ENCODE measurements around the gene IL17C. TPM values are rescaled to one million over a fixed set of nuclear protein-coding genes. Genes with fewer than 3 reads are reported as not detected.
A peak's percentile ranks its signal among the peaks of the same experiment; 100 is the strongest.

IL17C gene
- total and polyA plus RNA-seq, 9 donors, result not detected

DNA sequence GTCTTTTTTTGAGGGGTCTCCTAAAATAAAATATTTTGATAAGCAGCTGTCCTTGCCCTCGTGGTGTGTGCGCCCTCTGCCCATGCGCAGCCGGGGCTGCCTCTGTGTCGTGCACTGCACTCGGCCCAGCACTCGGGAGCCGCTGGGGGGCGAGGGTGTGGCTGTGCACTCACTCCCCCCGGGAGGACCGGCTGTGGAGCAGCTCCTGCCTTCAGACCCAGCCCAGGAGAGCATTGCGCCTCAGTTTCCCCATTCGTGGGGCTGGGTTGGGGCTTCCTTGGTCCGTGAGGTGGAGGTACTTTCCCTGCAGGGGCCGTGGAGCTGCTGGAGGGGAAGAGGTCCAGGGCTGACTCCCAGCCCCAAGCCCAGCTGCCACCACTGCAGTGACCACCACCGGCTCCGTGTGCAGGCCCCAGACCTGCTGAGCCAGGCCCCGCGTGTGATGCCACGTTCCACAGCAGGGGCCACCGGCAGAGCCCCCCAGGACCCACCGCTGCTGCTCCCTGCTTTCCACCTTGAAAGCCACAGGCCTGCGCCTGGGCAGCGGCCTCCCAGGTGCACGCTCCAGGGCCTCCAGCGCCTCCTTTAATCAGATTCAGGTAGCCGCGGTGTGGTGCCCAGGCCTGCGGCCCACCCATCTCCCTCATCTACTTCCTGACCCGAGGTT, 6.3 kb upstream of the IL17C start:
- H3K36me3 ChIP-seq, result no peaks in the 10 kb centered on the region
- TF ChIP-seq EP300 (IDR thresholded peaks at IDR 0.05) (no peak), POLR2A (IDR thresholded peaks at IDR 0.05) (no peak)
- TF ChIP-seq, protein P1, sequence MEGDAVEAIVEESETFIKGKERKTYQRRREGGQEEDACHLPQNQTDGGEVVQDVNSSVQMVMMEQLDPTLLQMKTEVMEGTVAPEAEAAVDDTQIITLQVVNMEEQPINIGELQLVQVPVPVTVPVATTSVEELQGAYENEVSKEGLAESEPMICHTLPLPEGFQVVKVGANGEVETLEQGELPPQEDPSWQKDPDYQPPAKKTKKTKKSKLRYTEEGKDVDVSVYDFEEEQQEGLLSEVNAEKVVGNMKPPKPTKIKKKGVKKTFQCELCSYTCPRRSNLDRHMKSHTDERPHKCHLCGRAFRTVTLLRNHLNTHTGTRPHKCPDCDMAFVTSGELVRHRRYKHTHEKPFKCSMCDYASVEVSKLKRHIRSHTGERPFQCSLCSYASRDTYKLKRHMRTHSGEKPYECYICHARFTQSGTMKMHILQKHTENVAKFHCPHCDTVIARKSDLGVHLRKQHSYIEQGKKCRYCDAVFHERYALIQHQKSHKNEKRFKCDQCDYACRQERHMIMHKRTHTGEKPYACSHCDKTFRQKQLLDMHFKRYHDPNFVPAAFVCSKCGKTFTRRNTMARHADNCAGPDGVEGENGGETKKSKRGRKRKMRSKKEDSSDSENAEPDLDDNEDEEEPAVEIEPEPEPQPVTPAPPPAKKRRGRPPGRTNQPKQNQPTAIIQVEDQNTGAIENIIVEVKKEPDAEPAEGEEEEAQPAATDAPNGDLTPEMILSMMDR (IDR thresholded peaks at IDR 0.05), result no peak
- no peak overlapping the region for H3K4me3 ChIP-seq
- WGBS, 3 donors, result 80 to 90% (median 83%) methylated on average over 27 to 30 of the region's 30 CpGs
- H3K27ac ChIP-seq, result no peak overlapping the region
- H3K4me1 ChIP-seq (ENCODE audit: insufficient read depth), result no peaks in the 10 kb centered on the region
- intact Hi-C loops (cut with DNase I), result no loop called here
- H3K9me3 ChIP-seq, result no peaks in the 10 kb centered on the region
- DNase-seq, result no peak
- H3K27me3 ChIP-seq, result no peaks in the 10 kb centered on the region

DNA sequence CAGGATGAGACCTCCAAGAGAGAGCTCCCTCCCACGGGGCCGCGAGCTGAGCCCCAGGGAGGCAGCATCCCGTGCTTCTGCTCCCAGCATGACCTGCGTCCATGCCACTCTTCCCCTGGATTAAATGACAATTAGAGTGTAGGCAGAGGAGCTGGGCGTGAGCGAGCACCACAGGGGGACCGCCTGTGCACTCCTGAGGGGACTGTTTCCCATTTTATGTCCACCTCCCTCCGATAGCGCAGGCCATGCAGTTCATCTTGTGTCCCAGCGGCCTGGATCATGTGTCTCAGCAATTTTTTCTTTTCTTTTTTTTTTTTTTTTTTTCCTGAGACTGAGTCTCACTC, 5.8 kb upstream of the IL17C start:
- Histone ChIP-seq H3K4me1 (ENCODE audit: insufficient read depth) (no peaks in the 10 kb centered on the region), H3K27ac (no peak overlapping the region), H3K4me3 (no peak overlapping the region), H3K27me3 (no peaks in the 10 kb centered on the region), H3K36me3 (no peaks in the 10 kb centered on the region), H3K9me3 (no peaks in the 10 kb centered on the region)
- TF ChIP-seq POLR2A (IDR thresholded peaks at IDR 0.05), result no peak
- no peak for TF ChIP-seq EP300 (IDR thresholded peaks at IDR 0.05)
- WGBS, 3 donors, result 85 to 94% (median 91%) methylated on average over 11 of the region's 11 CpGs
- intact Hi-C loops (cut with DNase I), result no loop called here
- no peak for DNase-seq

DNA sequence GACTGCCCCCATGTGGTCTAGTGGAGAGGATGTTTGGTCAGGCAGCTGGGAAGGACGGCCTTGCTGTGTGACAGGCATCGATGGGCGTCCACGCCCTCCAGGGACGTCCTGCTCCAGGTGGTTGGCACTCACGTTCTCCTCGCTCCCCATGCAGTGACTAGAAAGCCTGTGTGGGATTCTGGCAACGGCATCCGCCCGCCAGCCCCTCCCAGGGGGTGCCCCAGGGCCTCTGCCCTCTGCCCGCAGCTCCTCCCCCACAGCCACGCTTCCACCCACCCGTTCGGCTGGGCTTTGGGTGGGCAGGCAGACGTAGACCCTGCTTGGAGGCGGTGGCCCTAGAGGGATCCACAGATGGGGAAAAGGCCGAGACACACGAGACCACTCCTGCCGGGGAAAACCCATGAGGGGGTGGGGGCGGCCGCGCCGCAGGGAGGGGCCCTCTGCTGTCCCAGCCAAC, 4.7 kb upstream of the IL17C start:
- no peak for TF ChIP-seq EP300 (IDR thresholded peaks at IDR 0.05)
- TF ChIP-seq, protein P1 (IDR thresholded peaks at IDR 0.05), result no peak
- no peak for TF ChIP-seq POLR2A (IDR thresholded peaks at IDR 0.05)
- intact Hi-C loops (cut with DNase I), result no loop called here
- Histone ChIP-seq H3K27me3 (no peaks in the 10 kb centered on the region), H3K9me3 (no peaks in the 10 kb centered on the region), H3K4me3 (no peak overlapping the region), H3K4me1 (ENCODE audit: insufficient read depth) (no peaks in the 10 kb centered on the region), H3K27ac (no peak overlapping the region), H3K36me3 (no peaks in the 10 kb centered on the region)
- WGBS, 3 donors, result 47 to 62% (median 55%) methylated on average over 14 to 23 of the region's 23 CpGs
- peak in 1 of 5 donors; percentile 24 for DNase-seq

DNA sequence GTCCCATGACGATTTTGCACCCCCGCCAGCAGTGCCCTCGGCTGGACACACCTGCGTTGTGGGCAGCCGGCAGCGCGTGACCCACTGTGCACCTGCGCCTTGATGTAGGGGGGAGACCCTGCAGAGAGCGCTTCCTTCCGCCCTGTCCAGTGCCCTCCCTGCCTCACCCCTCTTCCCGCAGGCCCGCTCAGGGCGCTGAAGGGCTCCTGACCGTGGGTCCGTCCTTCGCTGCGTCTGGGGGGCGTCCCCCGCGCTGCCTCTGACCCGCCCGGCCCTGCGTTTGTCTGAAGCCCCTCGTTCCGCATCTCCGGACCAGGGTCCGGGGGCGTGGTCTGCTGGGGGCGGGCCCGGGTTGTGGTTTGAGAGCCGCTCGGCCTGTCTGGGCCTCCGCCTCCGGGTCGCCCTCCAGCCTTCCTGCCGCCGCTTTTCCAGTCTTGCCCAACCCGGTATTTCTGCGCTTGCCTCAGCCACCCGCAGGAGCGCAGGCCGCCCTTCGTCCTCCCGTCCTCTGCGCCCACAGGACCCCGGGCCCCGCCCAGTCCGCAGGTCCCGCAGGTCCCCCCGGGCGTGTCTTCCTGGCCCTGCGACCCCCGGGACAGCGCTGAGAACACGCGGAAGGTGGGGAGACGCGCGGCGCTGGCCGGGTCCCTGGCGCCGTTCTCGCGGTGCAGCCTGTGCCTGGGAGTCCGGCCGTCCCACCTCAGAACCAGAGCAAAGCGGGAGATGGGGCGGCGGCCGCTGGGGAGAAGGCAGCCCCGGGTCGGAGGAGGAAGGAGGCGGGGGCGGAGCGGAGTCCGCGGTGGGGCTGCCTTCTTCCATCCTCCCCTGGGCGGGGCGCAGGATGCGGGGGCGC, 4.0 kb upstream of the IL17C start:
- TF ChIP-seq EP300 (IDR thresholded peaks at IDR 0.05) (no peak), POLR2A (IDR thresholded peaks at IDR 0.05) (no peak)
- TF ChIP-seq, protein P1 (IDR thresholded peaks at IDR 0.05), result no peak
- no peaks in the 10 kb centered on the region for H3K27me3 ChIP-seq
- H3K4me3 ChIP-seq, result no peak overlapping the region
- H3K27ac ChIP-seq, result no peak overlapping the region
- no peaks in the 10 kb centered on the region for H3K9me3 ChIP-seq
- WGBS, 3 donors, result 3 to 10% (median 8%) methylated on average over 69 to 82 of the region's 82 CpGs
- no peaks in the 10 kb centered on the region for H3K36me3 ChIP-seq
- intact Hi-C loops (cut with DNase I), result no loop called here
- DNase-seq, result peak in 1 of 5 donors; percentile 28
- no peaks in the 10 kb centered on the region for H3K4me1 ChIP-seq (ENCODE audit: insufficient read depth)

Data from ovary (tissue), 9 donors.